Measurements from ENCODE around the gene CABP1.
"Not testable (repeated sequence)": the region's sequence is repeated elsewhere in the genome, so short reads cannot be mapped to it uniquely, and the experiment has no call there.

CABP1 gene

GRCh38 chr12:120668868-120669840, 28.7 kb downstream of the CABP1 start:
- no peak for DNase-seq

- not testable (repeated sequence) for DNase-seq
These were observed 29.8 kb downstream of the CABP1 start for GRCh38 chr12:120670237-120670636.

DNA sequence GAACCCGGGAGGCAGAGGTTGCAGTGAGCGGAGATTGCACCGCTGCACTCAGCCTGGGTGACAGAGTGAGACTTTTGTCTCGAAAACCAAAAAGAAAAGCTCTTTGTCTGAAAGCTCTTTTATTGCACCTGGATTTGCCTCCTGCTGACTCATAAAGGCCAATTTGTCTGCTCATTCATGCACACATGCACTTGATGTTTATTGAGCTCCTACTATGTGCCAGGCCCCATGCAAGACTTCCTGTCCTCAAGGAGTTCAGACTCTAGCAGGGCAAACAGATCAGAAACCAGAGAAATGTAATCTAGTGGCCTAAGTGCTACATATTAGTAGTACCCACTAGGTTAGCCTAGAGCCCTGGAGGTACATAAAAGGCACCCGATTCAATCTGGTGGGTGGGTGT, 30.2 kb downstream of the CABP1 start:
- no peak for DNase-seq

DNA sequence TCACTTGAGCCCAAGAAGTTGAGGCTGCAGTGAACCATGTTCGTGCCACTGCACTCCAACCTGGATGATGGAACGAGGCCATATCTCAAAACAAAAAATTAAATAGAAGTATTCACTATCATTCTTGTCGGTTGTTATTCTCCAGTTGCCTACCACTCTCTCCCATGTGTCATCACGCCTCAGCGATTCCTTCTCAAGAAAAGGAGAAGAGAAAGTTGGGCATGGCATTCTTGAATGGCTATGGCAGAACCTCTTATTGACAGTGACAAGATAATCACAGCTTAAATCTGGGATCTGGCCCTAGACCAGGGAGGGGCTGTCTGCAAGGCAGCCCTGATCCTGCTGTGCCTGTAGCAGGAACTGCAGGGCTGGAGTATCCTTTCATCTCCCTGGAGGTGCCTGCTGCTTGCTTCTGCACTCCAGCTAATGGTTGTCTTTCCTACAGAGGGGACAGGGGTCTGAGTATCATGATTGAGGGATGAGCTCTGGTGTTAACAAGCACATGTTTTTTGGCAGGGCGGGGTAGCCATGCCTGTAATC, 33.7 kb downstream of the CABP1 start:
- no peak for DNase-seq

DNA sequence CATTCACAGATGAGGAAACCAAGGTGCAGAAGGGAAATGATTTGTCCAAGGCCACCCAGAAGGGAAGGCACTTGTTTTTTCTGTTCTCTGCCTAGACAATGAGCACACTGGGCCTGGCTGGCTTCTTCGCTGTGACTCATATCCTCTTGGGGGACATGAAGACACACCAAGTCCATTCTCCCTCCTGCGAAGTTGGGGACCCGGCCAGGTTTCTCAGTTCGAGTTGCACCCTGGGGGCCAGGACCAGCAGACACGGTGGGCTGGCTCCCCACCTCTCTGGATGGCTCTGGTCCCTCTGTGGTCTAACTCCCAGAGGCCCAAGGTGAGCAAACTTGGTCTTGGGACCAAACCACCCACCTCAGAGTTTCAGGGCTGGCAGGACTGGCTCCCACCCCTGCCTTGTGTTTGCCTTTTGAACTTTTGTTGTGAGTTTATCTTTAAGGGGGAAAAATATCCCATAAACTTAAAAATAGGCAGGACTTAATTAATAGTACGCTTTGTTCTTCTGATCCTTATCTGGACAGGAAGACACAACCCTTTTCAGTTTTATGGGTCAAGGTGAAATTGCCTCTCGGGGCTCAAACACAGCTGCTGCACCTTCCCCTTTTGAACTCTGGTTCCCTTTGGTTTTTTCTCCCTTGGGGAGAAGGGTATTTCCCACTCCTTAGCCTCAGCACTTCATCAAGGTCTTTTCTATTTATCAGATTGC, 37.5 kb downstream of the CABP1 start:
- no peak for DNase-seq

DNA sequence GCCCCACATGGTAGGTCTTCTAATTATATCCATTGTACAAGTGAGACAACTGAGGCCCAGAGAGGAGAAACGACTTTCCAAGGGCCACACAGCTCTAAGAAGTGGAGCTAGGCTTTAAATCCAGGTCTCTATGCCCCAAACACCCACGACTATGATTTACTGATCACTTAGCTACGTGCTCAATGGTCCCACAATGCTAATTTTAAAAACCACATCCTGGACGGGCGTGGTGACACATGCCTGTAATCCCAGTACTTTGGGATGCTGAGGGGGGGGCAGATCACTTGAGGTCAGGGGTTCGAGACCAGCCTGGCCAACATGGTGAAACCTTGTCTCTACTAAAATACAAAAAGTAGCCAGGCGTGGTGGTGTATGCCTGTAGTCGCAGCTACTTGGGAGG, 38.1 kb downstream of the CABP1 start:
- no peak for DNase-seq

DNA sequence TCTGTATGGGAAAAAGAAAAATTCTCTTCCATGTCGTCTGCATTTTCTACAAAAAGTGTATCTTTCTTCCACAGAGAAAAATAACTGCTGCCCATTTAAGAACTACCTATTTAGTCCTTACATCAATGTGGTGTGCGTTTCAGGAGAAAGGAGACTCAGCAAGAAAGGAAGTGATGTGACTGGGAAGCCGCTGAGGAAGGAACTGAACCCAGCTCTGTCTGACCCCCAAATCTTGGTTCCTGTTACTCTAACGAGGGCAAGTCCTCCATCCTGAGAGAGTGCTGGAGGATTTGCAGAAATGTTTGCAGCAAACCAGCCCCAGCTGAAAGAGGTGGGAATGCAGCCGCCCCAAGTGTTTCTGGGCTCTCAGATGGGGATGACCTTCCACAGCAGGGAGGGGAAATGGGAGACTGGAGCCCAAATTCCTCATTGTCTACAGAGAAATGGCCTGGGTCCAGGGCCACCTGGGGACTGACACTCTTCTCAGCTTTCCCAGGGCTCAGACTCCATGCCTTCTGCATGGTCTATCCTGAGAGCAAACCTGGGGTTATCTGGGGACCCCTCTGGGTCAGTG, 39.8 kb downstream of the CABP1 start:
- DNase-seq, result no peak

DNA sequence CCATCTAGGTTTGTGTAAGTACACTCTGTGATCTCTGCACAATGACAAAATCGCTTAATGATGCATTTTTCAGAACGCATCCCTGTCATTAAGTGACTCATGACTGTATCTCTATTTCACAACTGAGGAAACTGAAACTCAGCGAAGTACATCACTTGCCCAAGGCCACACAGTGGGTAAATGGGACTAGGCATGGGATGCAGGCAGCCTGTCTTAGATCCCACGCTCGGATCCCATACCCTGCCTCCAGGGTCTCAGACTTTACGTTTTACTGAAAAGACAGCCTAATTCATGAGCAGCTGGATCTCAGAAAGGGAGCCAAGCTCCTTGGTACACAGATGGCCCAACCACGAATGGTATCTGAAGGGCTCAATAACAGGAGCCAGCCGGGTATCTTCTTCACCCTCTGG, 44.1 kb downstream of the CABP1 start:
- no peak for DNase-seq

DNA sequence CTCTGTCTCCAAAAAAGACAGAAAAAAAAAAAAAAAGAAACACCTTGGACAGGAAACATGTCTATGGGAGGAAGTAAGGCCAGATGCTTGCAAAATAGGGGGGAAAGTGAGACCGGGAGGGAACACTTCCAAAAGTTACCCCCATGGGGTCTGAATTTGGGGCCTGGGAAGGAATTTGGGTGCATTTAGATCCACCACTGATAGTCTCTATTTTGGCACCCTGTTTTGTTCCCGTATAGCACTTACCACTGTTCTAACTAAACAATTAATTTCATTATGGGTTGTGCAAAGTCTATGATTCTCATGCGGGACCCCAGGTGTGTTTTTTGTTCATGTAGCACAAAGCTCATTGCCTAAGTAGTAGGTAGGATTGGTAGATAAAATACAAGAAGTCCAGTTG, 45.1 kb downstream of the CABP1 start:
- DNase-seq, result no peak

GRCh38 chr12:120686151-120686689, 45.8 kb downstream of the CABP1 start:
- peak; percentile 59 for DNase-seq

- DNase-seq, result peak; percentile 94
These were observed 46.5 kb downstream of the CABP1 start, which contains the start of gene MLEC for GRCh38 chr12:120686690-120687577. Gene MLEC, plus strand, starts transcription at chr12:120687149. Its CDS starts 148 bp downstream, at chr12:120687297.

GRCh38 chr12:120687578-120688289, 47.3 kb downstream of the CABP1 start:
- DNase-seq, result no peak

DNA sequence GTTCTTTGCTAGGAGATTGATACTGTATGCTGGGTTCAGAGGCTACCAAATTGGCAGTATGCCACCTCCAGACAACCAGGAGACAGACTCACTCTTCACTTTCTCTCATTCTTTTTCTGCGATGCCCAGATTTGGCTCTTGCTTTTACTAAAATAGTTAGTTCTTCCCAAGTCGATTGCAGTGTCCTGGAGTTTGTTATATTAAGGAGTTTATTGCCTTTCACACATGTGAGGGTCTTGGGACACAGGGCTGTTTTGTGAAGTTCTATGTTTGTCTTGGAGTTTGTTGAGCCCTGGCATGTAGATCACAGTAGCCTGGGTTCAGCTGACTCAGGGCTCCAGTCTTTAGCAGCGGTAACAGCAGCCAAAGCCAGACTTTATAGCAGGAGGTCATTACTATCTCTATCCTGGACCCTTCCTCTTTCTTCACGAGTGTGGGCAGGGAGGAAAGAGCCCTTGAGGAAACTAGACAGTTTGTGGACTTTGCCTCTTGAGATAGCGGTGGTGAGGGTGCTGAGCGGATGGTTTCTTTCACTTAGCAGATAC, 48.2 kb downstream of the CABP1 start:
- DNase-seq, result no peak

GRCh38 chr12:120689397-120690082, 49.1 kb downstream of the CABP1 start:
- DNase-seq, result no peak

- no peak for DNase-seq
These were observed 49.6 kb downstream of the CABP1 start for GRCh38 chr12:120690083-120690450.

GRCh38 chr12:120690978-120691377, 50.6 kb downstream of the CABP1 start:
- no peak for DNase-seq

GRCh38 chr12:120692524-120693033, 52.2 kb downstream of the CABP1 start:
- no peak for DNase-seq

DNA sequence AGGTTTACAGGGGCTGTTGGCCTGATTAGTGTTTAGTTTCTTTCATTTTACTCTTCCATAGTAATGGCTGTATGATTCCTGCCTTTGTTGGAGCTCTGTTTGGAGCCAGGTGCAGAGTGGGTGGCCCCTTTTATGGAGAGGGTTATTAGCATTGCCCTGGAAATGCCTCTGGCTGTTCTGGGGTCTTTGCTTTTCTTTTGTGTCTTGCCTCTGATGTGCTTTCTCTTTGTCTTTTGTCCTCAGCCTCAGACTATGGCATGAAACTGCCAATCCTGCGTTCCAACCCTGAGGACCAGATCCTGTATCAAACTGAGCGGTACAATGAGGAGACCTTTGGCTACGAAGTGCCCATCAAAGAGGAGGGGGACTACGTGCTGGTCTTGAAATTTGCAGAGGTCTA, 53.4 kb downstream of the CABP1 start:
- no peak for DNase-seq

GRCh38 chr12:120696626-120697025, 56.2 kb downstream of the CABP1 start:
- DNase-seq, result no peak

- no peak for DNase-seq
These were observed 56.9 kb downstream of the CABP1 start for GRCh38 chr12:120697344-120697743.

Data from NCI-H524 treated with DMSO at 0.1 percent for 48 hours (cell line).